ENCODE data around the gene KCNH2. TPM values are rescaled to one million over a fixed set of nuclear protein-coding genes. Genes with fewer than 3 reads are reported as not detected.

The KCNH2 gene
- total RNA-seq, 1 experiment from 2014 or later, result 0.84 TPM

- CTCF ChIA-PET, result no interaction called here
Observed at GRCh38 chr7:150914966-150915365, 63.2 kb downstream of the KCNH2 start.

GRCh38 chr7:150914196-150914595 lies 63.9 kb downstream of the KCNH2 start:
- Histone ChIP-seq H3K9me2 (replicated peaks; ENCODE audit: low read length) (no peaks in the 10 kb centered on the region), H3K36me3 (ENCODE audit: low read depth, low read length) (no peaks in the 10 kb centered on the region), H3K27ac (ENCODE audit: low read length) (no peak overlapping the region), H3K9ac (ENCODE audit: low read length) (no peak overlapping the region), H3F3A (ENCODE audit: low read length, unreplicated experiment) (no peaks in the 10 kb centered on the region), H3K27me3 (ENCODE audit: low read length) (peaks cover 73% of the 10 kb centered on the region), H3K4me3 (ENCODE audit: low read length) (no peak overlapping the region), H2AFZ (ENCODE audit: low read length) (no peak overlapping the region), H3K4me1 (ENCODE audit: insufficient read depth, low read length) (no peaks in the 10 kb centered on the region), H3K79me2 (ENCODE audit: low read length) (no peaks in the 10 kb centered on the region), H3K9me3 (ENCODE audit: low read length) (no peaks in the 10 kb centered on the region), H4K20me1 (ENCODE audit: low read length) (no peaks in the 10 kb centered on the region), H3K4me2 (ENCODE audit: low read length) (no peak overlapping the region)
- intact Hi-C loops (cut with micrococcal nuclease), result no loop called here
- no TSS peak for BruUV-seq (replicated peaks)
- no peak for DNase-seq
- POLR2A ChIA-PET (ENCODE audit: unreplicated experiment), result no interaction called here
- TF ChIP-seq CTCF (conservative IDR thresholded peaks at IDR 0.05; ENCODE audit: low read depth, low read length), result no peak
- TF ChIP-seq EZH2 (IDR thresholded peaks at IDR 0.05; ENCODE audit: low read length, unreplicated experiment), result no peak
- TF ChIP-seq EZH2phosphoT487 (IDR thresholded peaks at IDR 0.05; ENCODE audit: borderline replicate concordance, low read length), result no peak
- CTCF ChIA-PET, result no interaction called here
- ATAC-seq, result no peak

More at GRCh38 chr7:150914966-150915365, 63.2 kb downstream of the KCNH2 start:
- Histone ChIP-seq H3K9me2 (replicated peaks; ENCODE audit: low read length) (no peaks in the 10 kb centered on the region), H3F3A (ENCODE audit: low read length, unreplicated experiment) (no peaks in the 10 kb centered on the region), H2AFZ (ENCODE audit: low read length) (no peak overlapping the region), H4K20me1 (ENCODE audit: low read length) (no peaks in the 10 kb centered on the region), H3K4me1 (ENCODE audit: insufficient read depth, low read length) (no peaks in the 10 kb centered on the region), H3K9ac (ENCODE audit: low read length) (no peak overlapping the region), H3K4me3 (ENCODE audit: low read length) (no peak overlapping the region), H3K36me3 (ENCODE audit: low read depth, low read length) (no peaks in the 10 kb centered on the region), H3K27me3 (ENCODE audit: low read length) (peaks cover 81% of the 10 kb centered on the region), H3K4me2 (ENCODE audit: low read length) (no peak overlapping the region), H3K27ac (ENCODE audit: low read length) (no peak overlapping the region), H3K9me3 (ENCODE audit: low read length) (no peaks in the 10 kb centered on the region), H3K79me2 (ENCODE audit: low read length) (no peaks in the 10 kb centered on the region)
- POLR2A ChIA-PET (ENCODE audit: unreplicated experiment), result no interaction called here
- ATAC-seq, result no peak
- no peak for DNase-seq
- intact Hi-C loops (cut with micrococcal nuclease), result no loop called here
- no peak for TF ChIP-seq EZH2 (IDR thresholded peaks at IDR 0.05; ENCODE audit: low read length, unreplicated experiment)
- no peak for TF ChIP-seq CTCF (conservative IDR thresholded peaks at IDR 0.05; ENCODE audit: low read depth, low read length)
- no peak for TF ChIP-seq EZH2phosphoT487 (IDR thresholded peaks at IDR 0.05; ENCODE audit: borderline replicate concordance, low read length)
- BruUV-seq (replicated peaks), result no TSS peak

GRCh38 chr7:150912427-150912826 lies 65.7 kb downstream of the KCNH2 start:
- Histone ChIP-seq H3K36me3 (ENCODE audit: low read depth, low read length) (no peaks in the 10 kb centered on the region), H3K4me2 (ENCODE audit: low read length) (no peak overlapping the region), H3K4me3 (ENCODE audit: low read length) (no peak overlapping the region), H3K27ac (ENCODE audit: low read length) (no peak overlapping the region), H3K79me2 (ENCODE audit: low read length) (no peaks in the 10 kb centered on the region), H3K27me3 (ENCODE audit: low read length) (peaks cover 56% of the 10 kb centered on the region), H3F3A (ENCODE audit: low read length, unreplicated experiment) (no peaks in the 10 kb centered on the region), H3K9ac (ENCODE audit: low read length) (no peak overlapping the region), H3K9me3 (ENCODE audit: low read length) (no peaks in the 10 kb centered on the region), H2AFZ (ENCODE audit: low read length) (no peak overlapping the region), H4K20me1 (ENCODE audit: low read length) (no peaks in the 10 kb centered on the region), H3K9me2 (replicated peaks; ENCODE audit: low read length) (no peaks in the 10 kb centered on the region), H3K4me1 (ENCODE audit: insufficient read depth, low read length) (no peaks in the 10 kb centered on the region)
- intact Hi-C loops (cut with micrococcal nuclease), result no loop called here
- CTCF ChIA-PET, result no interaction called here
- DNase-seq (no peak), ATAC-seq (no peak)
- TF ChIP-seq CTCF (conservative IDR thresholded peaks at IDR 0.05; ENCODE audit: low read depth, low read length) (no peak), EZH2phosphoT487 (IDR thresholded peaks at IDR 0.05; ENCODE audit: borderline replicate concordance, low read length) (no peak), EZH2 (IDR thresholded peaks at IDR 0.05; ENCODE audit: low read length, unreplicated experiment) (no peak)
- POLR2A ChIA-PET (ENCODE audit: unreplicated experiment), result no interaction called here
- no TSS peak for BruUV-seq (replicated peaks)
